Measurements from ENCODE around the gene SLC35E4.

GRCh38 chr22:30635273-30636225, at the start of gene SLC35E4:
- TF ChIP-seq, protein P1, sequence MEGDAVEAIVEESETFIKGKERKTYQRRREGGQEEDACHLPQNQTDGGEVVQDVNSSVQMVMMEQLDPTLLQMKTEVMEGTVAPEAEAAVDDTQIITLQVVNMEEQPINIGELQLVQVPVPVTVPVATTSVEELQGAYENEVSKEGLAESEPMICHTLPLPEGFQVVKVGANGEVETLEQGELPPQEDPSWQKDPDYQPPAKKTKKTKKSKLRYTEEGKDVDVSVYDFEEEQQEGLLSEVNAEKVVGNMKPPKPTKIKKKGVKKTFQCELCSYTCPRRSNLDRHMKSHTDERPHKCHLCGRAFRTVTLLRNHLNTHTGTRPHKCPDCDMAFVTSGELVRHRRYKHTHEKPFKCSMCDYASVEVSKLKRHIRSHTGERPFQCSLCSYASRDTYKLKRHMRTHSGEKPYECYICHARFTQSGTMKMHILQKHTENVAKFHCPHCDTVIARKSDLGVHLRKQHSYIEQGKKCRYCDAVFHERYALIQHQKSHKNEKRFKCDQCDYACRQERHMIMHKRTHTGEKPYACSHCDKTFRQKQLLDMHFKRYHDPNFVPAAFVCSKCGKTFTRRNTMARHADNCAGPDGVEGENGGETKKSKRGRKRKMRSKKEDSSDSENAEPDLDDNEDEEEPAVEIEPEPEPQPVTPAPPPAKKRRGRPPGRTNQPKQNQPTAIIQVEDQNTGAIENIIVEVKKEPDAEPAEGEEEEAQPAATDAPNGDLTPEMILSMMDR (IDR thresholded peaks at IDR 0.05; ENCODE audit: borderline replicate concordance, extremely low read depth, low read length, poor library complexity, severe bottlenecking), result no peak
- TF ChIP-seq EZH2 (IDR thresholded peaks at IDR 0.05; ENCODE audit: borderline replicate concordance, low read depth, low read length, severe bottlenecking), result no peak
